HG02623 (cell line): ENCODE data around the gene IFNA2.
"Not testable (repeated sequence)": the region's sequence is repeated elsewhere in the genome, so short reads cannot be mapped to it uniquely, and the experiment has no call there.

Source experiments
- ATAC-seq: cut with Tn5 transposase; IDR thresholded peaks from one replicate; pipeline ENCODE4 v1.9.1; 2021; ENCODE audit warnings: moderate library complexity; ENCODE audit not compliant: unreplicated experiment

Gene IFNA2

DNA sequence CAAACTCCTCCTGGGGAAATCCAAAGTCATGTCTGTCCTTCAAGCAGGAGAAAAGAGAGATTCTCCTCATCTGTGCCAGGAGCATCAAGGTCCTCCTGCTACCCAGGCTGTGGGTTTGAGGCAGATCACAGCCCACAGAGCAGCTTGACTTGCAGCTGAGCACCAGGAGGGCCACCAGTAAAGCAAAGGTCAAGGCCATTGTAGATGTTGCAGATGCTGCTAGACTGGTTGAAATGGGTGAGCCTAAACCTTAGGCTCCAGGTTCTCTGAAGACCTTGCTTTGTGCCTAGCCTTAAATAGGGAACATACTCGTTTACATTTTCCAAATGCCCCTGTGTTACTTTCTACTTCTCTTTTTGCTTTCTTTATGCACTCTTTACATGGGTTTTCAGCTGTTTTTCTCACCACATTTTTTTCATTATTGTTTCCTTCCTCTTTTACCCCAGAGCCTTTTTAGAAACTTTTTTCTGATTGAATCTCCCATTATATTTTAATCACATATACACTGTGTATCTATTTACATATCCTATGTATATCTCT, at the start of gene IFNA2:
Gene IFNA2, minus strand, starts transcription at position 268 of the 540 bp plus-strand sequence. Its CDS starts 69 bp downstream, at position 199.
- no peak for ATAC-seq

GRCh38 chr9:21435015-21435383, 49.8 kb upstream of the IFNA2 start:
- not testable (repeated sequence) for ATAC-seq

GRCh38 chr9:21434202-21435014, 49.2 kb upstream of the IFNA2 start:
- no peak for ATAC-seq

GRCh38 chr9:21432672-21433425, 47.7 kb upstream of the IFNA2 start:
- ATAC-seq = peak; percentile 56

- no peak for ATAC-seq
Measured at GRCh38 chr9:21429191-21429590, 44.0 kb upstream of the IFNA2 start.

- no peak for ATAC-seq
Measured at GRCh38 chr9:21428235-21428634, 43.0 kb upstream of the IFNA2 start.

DNA sequence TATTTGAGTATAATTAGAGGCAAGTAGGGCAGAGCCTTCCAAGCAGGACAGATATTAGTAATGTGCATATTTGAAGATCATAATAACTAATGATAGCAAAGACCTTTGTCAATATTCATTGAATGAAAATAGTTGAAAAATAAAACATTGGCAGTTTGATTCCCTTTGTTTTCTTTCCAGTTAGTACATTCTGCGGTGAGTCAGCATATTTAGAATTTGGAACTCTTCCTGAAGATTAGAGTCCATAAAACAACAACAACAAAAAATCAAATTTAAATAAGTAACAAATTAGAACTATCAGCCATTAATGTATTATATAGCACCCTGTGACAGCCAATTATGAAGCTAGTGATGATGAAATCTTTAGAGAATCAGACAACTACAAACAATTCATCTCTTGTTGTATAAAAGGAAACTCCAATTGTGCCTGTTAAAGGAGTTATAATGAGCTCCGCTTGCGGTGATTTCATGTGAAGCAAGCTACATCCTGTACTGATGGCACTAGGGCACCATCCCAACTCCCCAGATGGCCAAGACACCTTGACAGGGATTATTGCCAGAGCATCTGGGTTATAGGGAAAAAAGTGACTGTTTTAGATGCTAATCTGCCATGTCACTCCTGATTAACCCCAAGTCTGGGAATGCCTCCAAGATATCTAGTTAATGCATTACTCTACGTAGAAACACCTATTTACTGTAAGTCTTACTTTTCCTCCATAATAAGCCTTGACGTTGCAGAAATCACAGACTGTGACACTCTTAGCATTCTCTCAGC, 30.5 kb upstream of the IFNA2 start:
- ATAC-seq = no peak

- no peak for ATAC-seq
Measured at GRCh38 chr9:21414220-21414940, 29.2 kb upstream of the IFNA2 start.

DNA sequence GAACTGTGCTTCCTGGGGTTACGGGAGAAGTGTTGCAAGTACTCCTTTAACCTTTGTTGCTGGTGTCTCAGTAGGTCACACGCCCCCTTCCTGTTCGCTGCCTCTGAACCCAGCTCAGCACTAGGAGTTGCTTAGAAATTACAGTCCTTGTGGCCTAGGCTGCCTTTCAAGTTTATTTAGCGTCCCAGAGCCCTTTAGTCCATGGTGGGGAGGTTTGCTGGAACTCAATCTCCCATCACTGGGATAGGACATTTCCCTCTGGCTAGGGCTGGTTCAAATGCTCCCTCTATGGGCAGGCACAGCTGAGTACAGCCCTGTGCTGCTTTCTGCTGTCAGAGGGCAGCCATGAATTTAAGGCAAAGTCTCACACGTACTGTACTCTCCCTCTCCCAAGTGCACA, 28.4 kb upstream of the IFNA2 start:
- peak; percentile 57 for ATAC-seq

DNA sequence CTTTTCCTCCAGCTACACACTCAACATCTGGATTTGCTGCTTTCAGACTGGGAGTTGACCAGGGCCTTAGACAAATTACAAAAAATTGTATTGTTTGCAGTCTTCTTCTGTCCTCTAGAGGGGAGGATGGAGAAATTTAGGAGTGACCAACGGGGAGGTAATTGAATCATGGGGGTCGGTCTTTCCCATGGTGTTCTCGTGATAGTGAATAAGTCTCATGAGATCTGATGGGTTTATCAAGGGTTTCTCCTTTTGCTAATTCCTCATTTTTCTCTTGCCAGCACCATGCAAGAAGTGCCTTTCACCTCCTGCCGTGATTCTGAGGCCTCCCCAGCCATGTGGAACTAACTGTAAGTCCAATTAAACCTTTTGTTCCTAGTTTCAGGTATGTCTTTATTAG, 28.0 kb upstream of the IFNA2 start:
- ATAC-seq = no peak

GRCh38 chr9:21412107-21412506, 26.9 kb upstream of the IFNA2 start:
- no peak for ATAC-seq

GRCh38 chr9:21408817-21409216, 23.6 kb upstream of the IFNA2 start, which contains the start of gene IFNA8:
IFNA8 (plus strand) TSS chr9:21409117; CDS start chr9:21409177, 60 bp downstream.
- no peak for ATAC-seq

DNA sequence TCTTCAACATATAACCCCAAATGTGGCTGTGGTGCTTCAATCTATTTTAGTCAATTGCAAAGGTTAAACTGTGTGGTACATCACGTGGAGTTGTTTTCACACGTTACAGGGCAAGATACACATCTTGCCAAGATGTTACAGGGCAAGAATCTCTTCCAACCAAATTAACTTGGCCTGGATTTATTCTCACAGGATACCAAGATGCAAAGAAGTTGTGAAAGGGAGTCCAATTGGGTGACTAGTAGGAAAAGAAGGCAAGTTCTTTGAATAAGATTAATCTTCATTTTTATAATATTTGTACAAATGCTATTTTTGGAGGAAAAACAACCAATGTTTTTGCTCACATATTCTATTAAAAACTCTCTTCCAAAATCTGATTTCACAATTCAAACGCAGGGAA, 18.9 kb upstream of the IFNA2 start:
- no peak for ATAC-seq

- ATAC-seq = peak; percentile 56
Measured at GRCh38 chr9:21402386-21403251, 17.4 kb upstream of the IFNA2 start.

DNA sequence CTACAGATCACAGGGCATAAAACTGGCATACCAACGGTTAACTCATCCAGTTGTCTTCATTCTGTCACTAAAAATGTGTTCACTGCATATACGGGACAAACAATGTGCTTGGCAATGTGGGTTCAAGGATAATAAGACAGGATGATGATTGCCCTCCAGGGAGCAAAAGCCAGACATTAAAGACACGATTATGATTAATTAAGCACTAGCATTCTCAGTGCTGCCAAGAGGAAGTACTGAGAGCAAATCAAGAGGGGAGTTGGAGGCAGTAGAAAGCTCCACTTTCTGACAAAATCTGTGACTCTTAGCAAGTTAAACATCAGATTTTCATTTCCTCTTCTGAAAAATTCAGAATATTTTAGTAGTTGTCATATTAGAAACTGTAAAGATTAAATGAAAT, 14.8 kb upstream of the IFNA2 start:
- no peak for ATAC-seq

DNA sequence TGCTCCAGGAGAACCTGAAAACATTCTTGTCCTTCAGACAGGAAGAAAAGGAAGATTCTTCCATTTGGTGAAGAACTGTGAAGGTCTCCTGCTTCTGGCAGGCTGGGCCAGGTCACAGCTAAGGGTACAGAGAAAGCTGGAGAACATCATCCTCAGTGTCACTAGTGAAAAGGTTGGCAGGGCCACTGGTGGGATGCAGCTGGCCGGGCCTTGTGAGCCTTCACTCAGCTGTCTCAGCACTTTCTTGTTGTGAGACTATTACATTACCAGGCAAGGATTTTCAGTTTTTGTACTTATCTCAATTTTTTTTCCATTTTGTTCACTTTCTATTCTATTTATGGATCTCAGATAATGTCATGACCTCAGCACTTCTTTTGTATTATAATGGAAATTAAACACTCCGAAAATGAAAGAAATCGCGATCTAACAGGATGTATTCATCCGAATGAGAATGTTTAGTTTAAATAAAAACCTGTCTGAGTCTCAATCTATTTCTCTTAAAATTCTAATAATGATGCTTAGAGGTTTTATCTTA, 13.8 kb upstream of the IFNA2 start:
- no peak for ATAC-seq

- ATAC-seq = peak; percentile 67
Measured at GRCh38 chr9:21395778-21396717, 10.8 kb upstream of the IFNA2 start.

GRCh38 chr9:21392270-21392669, 7.1 kb upstream of the IFNA2 start:
- peak; percentile 70 for ATAC-seq
